Neural cell (in vitro differentiated cells): ENCODE data around the gene KPNA4. TPM values are rescaled to one million over a fixed set of nuclear protein-coding genes. Genes with fewer than 3 reads are reported as not detected.

ENCODE experiments used
- H2AFZ ChIP-seq: fragments of 200-600, 300-800 bp; sonication (generic), shearing (Covaris generic); 2 replicates; pipeline ENCODE4 v1.6.0; 2014; ENCODE audit warnings: low read depth, mild to moderate bottlenecking, antibody characterized with exemption, low read length, moderate library complexity
- H3F3A ChIP-seq: fragments of 200-600 bp; shearing (Covaris generic); 2 replicates; pipeline ENCODE4 v1.6.1; 2016; ENCODE audit warnings: mild to moderate bottlenecking, moderate library complexity, mixed read lengths, antibody characterized with exemption, low read length; ENCODE audit not compliant: insufficient read depth, poor library complexity, severe bottlenecking
- H3K27ac ChIP-seq: fragments of 200-600, 300-800 bp; sonication (generic), shearing (Covaris generic); 2 replicates; pipeline ENCODE4 v1.5.1; 2014; ENCODE audit warnings: mild to moderate bottlenecking, low read length, moderate library complexity
- H3K27me3 ChIP-seq: fragments of 300-800, 200-600 bp; sonication (generic), shearing (Covaris generic); 2 replicates; pipeline ENCODE4 v1.6.0; 2014; ENCODE audit warnings: mild to moderate bottlenecking, low read depth, low read length, moderate library complexity; ENCODE audit not compliant: insufficient read depth
- H3K36me3 ChIP-seq: fragments of 300-800, 200-600 bp; sonication (generic), shearing (Covaris generic); 2 replicates; pipeline ENCODE4 v1.5.1; 2014; ENCODE audit warnings: mild to moderate bottlenecking, antibody characterized with exemption, low read length, moderate library complexity; ENCODE audit not compliant: insufficient read depth
- H3K4me2 ChIP-seq: fragments of 300-800, 200-600 bp; sonication (generic), shearing (Covaris generic); 2 replicates; pipeline ENCODE4 v1.6.0; 2014; ENCODE audit warnings: mild to moderate bottlenecking, low read length
- H3K4me3 ChIP-seq: fragments of 300-800, 200-600 bp; sonication (generic), shearing (Covaris generic); 2 replicates; pipeline ENCODE4 v1.5.1; 2014; ENCODE audit warnings: mild to moderate bottlenecking, low read length, moderate library complexity
- H3K79me2 ChIP-seq: fragments of 200-600 bp; shearing (Covaris generic); replicated peaks from 2 replicates; pipeline ENCODE4 v1.6.0; 2014; ENCODE audit warnings: mild to moderate bottlenecking, low read length, moderate library complexity; ENCODE audit not compliant: insufficient read depth
- H3K9ac ChIP-seq: fragments of 300-800, 200-600 bp; sonication (generic), shearing (Covaris generic); 2 replicates; pipeline ENCODE4 v1.6.1; 2016; ENCODE audit warnings: mild to moderate bottlenecking, low read length, mixed read lengths
- H3K9me2 ChIP-seq: fragments of 200-600 bp; shearing (Covaris generic); 2 replicates; pipeline ENCODE4 v1.6.1; 2016; ENCODE audit warnings: mild to moderate bottlenecking, low read length, mixed read lengths; ENCODE audit not compliant: insufficient read depth
- H3K9me3 ChIP-seq: fragments of 200-600, 300-800 bp; sonication (generic), shearing (Covaris generic); 2 replicates; pipeline ENCODE4 v1.6.1; 2016; ENCODE audit warnings: mild to moderate bottlenecking, mixed run types, low read length, moderate library complexity, mixed read lengths
- H4K20me1 ChIP-seq: fragments of 200-600 bp; shearing (Covaris generic); 2 replicates; pipeline ENCODE4 v1.6.1; 2016; ENCODE audit warnings: mild to moderate bottlenecking, mixed run types; ENCODE audit not compliant: insufficient read depth
- EP300 ChIP-seq: fragments of 450-650 bp; conservative IDR thresholded peaks from 2 replicates; pipeline ENCODE4 v1.6.1; 2014; ENCODE audit warnings: antibody characterized with exemption, mild to moderate bottlenecking, moderate library complexity; ENCODE audit not compliant: poor library complexity, severe bottlenecking
- EZH2 ChIP-seq: fragments of 200-600, 300-800 bp; shearing (Covaris generic), sonication (generic); IDR thresholded peaks from 2 replicates; pipeline ENCODE4 v1.6.1; 2014; ENCODE audit warnings: antibody characterized with exemption, low read length, borderline replicate concordance, mild to moderate bottlenecking; ENCODE audit not compliant: insufficient read depth, poor library complexity, severe bottlenecking
- MXI1 ChIP-seq: fragments of 450-650 bp; conservative IDR thresholded peaks from 2 replicates; pipeline ENCODE4 v1.6.1; 2014; ENCODE audit warnings: antibody characterized with exemption, mild to moderate bottlenecking; ENCODE audit not compliant: poor library complexity, severe bottlenecking
- POLR2AphosphoS5 ChIP-seq: IDR thresholded peaks from 2 replicates; pipeline ENCODE4 v1.6.1; 2012
- RAD21 ChIP-seq: fragments of 450-650 bp; conservative IDR thresholded peaks from 2 replicates; pipeline ENCODE4 v1.6.1; 2014; ENCODE audit warnings: antibody characterized with exemption, mild to moderate bottlenecking, moderate library complexity
- SMC3 ChIP-seq: fragments of 450-650 bp; conservative IDR thresholded peaks from 2 replicates; pipeline ENCODE4 v1.6.1; 2014; ENCODE audit warnings: antibody characterized with exemption, mild to moderate bottlenecking, moderate library complexity; ENCODE audit not compliant: poor library complexity
- TAF1 ChIP-seq: IDR thresholded peaks from 2 replicates; pipeline ENCODE4 v1.6.1; 2012; ENCODE audit warnings: low read depth
- polyA plus RNA-seq: library from polyadenylated mRNA; depleted of rRNA; stranded (reverse); fragments of >200 nt; gene quantifications from 2 replicates; pipeline ENCODE4 v1.2.3, GENCODE V29; 2014
- TF ChIP-seq, protein P1 (sequence below): IDR thresholded peaks from 2 replicates; pipeline ENCODE4 v1.6.1; 2012; ENCODE audit warnings: borderline replicate concordance
- TF ChIP-seq, protein P2 (sequence below): fragments of 450-650 bp; IDR thresholded peaks from 2 replicates; pipeline ENCODE4 v1.5.1; 2014; ENCODE audit warnings: antibody characterized with exemption, mild to moderate bottlenecking, moderate library complexity; ENCODE audit not compliant: poor library complexity, severe bottlenecking

Gene KPNA4
- polyA plus RNA-seq, 1 donor from 2014 or later, result 23.1 TPM

DNA sequence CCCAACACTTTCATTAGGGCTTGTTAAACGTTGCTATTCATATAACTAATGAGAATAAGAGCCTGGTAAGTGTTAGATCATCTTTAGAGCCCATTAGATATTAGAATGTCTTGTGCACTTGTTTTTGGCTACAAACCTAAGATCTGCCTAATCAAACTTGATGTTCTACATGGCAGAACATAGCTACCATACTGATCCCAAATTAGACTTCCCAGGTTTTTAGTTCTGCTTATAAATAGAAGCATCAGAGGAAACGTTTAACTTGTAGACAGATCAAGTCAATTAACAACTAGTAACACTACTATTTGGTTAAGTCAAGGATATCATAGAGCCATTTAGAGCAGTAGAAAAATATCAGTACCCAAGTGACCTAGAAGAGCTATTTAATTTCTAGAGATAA is 11.7 kb upstream of the KPNA4 start:
- H3K79me2 ChIP-seq, result no peaks in the 10 kb centered on the region

DNA sequence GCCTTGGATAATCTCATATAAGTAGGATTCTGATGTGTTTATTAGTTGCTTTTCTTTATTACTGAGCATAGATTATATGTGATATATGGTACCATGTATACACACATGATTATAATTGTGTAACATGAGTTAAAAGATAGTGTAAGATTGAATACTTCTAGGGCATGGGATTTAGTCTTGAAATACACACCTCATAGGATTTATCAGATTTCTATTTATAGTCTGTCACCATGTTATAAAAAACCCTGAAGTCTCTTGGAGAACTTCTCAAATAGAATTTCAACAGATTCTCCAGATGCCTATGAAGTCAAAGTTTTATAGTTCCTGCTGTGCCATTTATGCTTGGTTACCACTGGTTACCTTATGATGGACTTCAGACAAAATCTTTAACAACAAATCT is 11.2 kb upstream of the KPNA4 start:
- Histone ChIP-seq H3K79me2 (no peaks in the 10 kb centered on the region), H3K4me2 (no peak overlapping the region), H3K27ac (no peak overlapping the region), H3K9me2 (no peaks in the 10 kb centered on the region), H3K4me3 (no peak overlapping the region), H2AFZ (no peak overlapping the region), H3K27me3 (no peaks in the 10 kb centered on the region), H3K9me3 (no peaks in the 10 kb centered on the region), H3F3A (no peaks in the 10 kb centered on the region), H3K9ac (no peak overlapping the region), H4K20me1 (no peaks in the 10 kb centered on the region), H3K36me3 (no peaks in the 10 kb centered on the region)
- TF ChIP-seq POLR2AphosphoS5 (no peak), MXI1 (no peak)

More for the DNA sequence above, 11.7 kb upstream of the KPNA4 start:
- Histone ChIP-seq H3K27me3 (no peaks in the 10 kb centered on the region), H3K4me2 (no peak overlapping the region), H3F3A (no peaks in the 10 kb centered on the region), H2AFZ (no peak overlapping the region), H3K9me2 (no peaks in the 10 kb centered on the region), H3K36me3 (no peaks in the 10 kb centered on the region), H4K20me1 (no peaks in the 10 kb centered on the region), H3K9me3 (no peaks in the 10 kb centered on the region), H3K9ac (no peak overlapping the region), H3K27ac (no peak overlapping the region), H3K4me3 (no peak overlapping the region)
- TF ChIP-seq, protein P1, sequence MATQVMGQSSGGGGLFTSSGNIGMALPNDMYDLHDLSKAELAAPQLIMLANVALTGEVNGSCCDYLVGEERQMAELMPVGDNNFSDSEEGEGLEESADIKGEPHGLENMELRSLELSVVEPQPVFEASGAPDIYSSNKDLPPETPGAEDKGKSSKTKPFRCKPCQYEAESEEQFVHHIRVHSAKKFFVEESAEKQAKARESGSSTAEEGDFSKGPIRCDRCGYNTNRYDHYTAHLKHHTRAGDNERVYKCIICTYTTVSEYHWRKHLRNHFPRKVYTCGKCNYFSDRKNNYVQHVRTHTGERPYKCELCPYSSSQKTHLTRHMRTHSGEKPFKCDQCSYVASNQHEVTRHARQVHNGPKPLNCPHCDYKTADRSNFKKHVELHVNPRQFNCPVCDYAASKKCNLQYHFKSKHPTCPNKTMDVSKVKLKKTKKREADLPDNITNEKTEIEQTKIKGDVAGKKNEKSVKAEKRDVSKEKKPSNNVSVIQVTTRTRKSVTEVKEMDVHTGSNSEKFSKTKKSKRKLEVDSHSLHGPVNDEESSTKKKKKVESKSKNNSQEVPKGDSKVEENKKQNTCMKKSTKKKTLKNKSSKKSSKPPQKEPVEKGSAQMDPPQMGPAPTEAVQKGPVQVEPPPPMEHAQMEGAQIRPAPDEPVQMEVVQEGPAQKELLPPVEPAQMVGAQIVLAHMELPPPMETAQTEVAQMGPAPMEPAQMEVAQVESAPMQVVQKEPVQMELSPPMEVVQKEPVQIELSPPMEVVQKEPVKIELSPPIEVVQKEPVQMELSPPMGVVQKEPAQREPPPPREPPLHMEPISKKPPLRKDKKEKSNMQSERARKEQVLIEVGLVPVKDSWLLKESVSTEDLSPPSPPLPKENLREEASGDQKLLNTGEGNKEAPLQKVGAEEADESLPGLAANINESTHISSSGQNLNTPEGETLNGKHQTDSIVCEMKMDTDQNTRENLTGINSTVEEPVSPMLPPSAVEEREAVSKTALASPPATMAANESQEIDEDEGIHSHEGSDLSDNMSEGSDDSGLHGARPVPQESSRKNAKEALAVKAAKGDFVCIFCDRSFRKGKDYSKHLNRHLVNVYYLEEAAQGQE, result no peak
- no peak for TF ChIP-seq MXI1
- no peak for TF ChIP-seq EZH2
- no peak for TF ChIP-seq RAD21
- TF ChIP-seq, protein P2, sequence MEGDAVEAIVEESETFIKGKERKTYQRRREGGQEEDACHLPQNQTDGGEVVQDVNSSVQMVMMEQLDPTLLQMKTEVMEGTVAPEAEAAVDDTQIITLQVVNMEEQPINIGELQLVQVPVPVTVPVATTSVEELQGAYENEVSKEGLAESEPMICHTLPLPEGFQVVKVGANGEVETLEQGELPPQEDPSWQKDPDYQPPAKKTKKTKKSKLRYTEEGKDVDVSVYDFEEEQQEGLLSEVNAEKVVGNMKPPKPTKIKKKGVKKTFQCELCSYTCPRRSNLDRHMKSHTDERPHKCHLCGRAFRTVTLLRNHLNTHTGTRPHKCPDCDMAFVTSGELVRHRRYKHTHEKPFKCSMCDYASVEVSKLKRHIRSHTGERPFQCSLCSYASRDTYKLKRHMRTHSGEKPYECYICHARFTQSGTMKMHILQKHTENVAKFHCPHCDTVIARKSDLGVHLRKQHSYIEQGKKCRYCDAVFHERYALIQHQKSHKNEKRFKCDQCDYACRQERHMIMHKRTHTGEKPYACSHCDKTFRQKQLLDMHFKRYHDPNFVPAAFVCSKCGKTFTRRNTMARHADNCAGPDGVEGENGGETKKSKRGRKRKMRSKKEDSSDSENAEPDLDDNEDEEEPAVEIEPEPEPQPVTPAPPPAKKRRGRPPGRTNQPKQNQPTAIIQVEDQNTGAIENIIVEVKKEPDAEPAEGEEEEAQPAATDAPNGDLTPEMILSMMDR, result no peak
- no peak for TF ChIP-seq EP300
- TF ChIP-seq TAF1, result no peak
- TF ChIP-seq POLR2AphosphoS5, result no peak
- TF ChIP-seq SMC3, result no peak

DNA sequence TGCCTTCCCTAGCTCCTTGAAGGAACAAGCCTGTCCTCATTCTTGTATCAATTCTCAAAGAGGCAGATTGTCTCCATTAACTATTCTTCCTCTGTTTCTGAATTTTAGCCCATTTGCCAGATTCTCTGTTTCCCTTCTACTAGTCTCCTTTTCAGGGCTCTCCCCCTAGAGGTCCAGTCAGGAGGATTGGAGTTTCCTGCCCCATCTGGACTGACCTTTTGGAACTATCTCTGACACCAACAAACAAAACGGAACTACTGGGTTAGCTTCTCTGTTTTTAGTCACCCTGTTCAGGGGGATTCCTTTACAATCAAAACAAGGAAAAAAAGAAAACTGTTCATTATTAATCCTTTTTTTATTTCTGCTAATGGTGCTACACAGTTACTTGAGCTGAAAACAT is 10.2 kb upstream of the KPNA4 start:
- Histone ChIP-seq H3K9me2 (no peaks in the 10 kb centered on the region), H3F3A (no peaks in the 10 kb centered on the region), H3K9ac (no peak overlapping the region), H3K9me3 (no peaks in the 10 kb centered on the region), H3K27ac (no peak overlapping the region), H3K4me3 (no peak overlapping the region), H3K79me2 (no peaks in the 10 kb centered on the region), H4K20me1 (no peaks in the 10 kb centered on the region), H3K36me3 (no peaks in the 10 kb centered on the region), H3K4me2 (no peak overlapping the region), H3K27me3 (no peaks in the 10 kb centered on the region), H2AFZ (no peak overlapping the region)
- TF ChIP-seq MXI1 (no peak), EZH2 (no peak), RAD21 (no peak), SMC3 (no peak), POLR2AphosphoS5 (no peak), EP300 (no peak), TAF1 (no peak)
- TF ChIP-seq, protein P2, result no peak
- TF ChIP-seq, protein P1, result no peak
